GM19025 (cell line): ENCODE measurements around the gene ROBO1.
"Not testable (repeated sequence)": the region's sequence is repeated elsewhere in the genome, so short reads cannot be mapped to it uniquely, and the experiment has no call there.

Source experiments
- ATAC-seq: cut with Tn5 transposase; IDR thresholded peaks from one replicate; pipeline ENCODE4 v1.9.1; 2021; ENCODE audit warnings: mild to moderate bottlenecking, low read depth, moderate library complexity; ENCODE audit not compliant: unreplicated experiment

Gene ROBO1

DNA sequence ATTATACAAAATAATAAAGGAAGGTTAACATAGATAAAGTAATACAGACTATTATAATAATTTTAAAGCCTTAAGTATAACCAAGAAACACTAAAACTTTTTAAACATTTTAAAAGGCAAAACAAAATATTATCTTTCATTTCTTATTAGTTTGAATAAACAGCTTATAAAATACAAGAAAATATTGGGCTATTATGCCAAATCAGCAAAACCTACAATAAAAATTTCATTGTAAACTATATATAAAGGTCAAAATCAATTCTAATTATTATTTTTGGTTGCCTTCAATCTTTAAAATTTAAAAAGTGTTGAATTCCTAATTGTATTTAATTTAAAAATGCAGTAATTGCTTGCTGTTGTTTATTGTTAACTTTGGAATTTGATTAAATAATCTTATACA is 430.0 kb downstream of the ROBO1 start:
- ATAC-seq: no peak

DNA sequence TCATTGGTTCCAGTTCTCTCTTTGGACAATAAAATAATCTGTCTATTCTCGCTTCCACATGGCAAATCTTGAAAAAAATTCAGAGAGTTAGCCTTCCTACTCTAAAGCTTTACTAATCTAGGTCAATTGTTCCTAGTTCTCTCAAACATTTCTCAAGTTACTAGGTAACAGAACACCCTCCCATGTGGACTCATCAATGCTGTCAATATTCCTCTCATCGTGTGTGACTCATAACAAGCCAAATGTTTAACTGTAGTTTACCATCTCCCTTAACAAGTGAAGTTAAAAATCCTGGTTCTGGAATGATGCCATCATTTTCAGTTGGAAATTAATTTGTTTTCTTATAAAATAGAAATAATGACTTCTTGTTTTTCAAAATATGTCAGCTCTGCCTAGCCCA is 438.6 kb downstream of the ROBO1 start:
- ATAC-seq: no peak

DNA sequence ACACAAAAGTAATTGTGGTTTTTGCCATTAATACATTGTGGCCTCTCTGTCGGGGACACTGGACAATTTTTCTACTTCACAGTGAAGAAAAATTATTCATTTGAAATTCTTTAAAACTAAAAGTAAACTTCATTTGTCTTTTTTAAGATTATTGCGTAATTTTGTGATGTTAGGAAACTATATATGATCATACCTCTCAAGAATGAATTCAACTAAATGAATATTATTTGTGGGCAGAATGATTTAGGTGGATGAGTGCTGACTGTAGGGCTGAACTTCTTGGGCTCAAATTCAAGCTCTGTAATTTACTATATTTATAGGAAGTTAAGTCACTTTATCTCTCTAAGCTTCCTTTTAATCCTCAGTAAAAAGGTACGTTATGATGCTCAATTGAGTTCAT is 441.2 kb downstream of the ROBO1 start:
- no peak for ATAC-seq

DNA sequence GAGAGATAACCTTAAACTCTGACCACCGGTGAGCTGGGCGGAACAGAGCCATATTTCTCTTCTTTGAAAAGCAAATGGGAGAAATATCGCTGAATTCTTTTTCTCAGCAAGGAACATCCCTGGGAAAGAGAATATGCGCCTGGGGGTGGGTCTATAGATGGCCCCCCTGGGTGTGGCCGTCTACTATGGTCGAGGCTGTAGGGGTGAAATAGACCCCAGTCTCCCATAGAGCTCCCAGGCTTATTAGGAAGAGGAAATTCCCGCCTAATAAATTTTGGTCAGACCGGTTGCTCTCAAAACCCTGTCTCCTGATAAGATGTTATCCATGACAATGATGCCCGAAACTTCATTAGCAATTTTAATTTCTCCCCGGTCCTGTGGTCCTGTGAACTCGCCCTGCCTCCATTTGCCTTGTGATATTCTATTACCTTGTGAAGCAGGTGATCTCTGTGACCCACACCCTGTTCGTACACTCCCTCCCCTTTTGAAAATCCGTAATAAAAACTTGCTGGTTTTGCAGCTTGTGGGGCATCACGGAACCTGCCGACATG is 441.9 kb downstream of the ROBO1 start:
- not testable (repeated sequence) for ATAC-seq

GRCh38 chr3:79317551-79318518 is 450.0 kb downstream of the ROBO1 start:
- no peak for ATAC-seq

DNA sequence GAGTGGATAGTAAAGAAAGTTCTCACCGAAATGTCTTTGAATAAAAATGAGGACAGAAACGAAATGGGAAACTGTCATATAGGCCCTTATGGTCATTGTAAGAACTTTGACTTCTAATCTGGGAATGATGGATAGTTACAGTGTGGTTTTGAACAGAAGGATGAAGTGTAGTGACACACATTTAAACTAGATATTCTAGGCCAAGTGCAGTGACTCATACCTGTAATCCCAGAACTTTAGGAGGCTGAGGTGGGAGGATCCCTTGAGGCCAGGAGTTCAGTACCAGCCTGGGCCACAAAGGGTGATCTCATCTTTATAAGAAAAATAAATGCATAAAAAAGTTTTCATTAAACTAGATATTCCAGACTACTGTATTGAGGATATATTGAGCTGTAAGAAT is 452.8 kb downstream of the ROBO1 start:
- no peak for ATAC-seq

DNA sequence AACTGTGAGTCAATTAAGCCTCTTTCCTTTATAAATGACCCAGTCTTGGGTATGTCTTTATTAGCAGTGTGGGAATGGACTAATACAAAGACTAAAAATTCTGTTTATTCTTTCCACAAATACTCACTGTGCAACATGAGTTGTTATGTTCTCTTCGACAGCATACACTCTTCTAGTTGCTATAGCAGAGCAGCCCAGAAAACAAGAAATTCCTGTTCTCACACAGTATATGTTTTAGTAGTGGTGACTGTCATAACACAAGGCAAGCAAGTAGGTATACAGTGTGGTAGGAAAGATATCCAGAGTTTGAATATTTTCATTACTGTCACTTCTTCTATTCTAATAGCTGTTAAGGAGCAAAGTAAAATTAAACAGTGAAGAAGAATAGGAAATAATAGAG is 453.3 kb downstream of the ROBO1 start:
- ATAC-seq: no peak

DNA sequence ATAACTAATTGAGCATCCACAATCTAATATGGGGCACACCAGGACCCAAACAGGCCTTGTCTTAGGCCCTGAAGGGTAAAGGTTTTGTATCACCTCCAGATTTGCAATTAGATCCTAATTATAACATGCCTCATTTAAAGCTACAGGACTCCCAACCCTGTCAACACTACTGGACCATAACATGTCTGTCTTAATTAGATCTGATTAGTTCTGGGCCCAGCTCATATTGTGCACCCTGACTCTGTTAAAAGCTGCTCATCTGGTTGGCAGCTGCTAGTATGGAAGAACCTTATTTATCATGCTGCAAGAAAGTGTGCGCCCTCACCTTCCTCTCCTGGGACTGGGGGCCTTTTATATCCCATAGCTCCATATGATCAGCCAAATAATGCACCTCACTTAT is 457.8 kb downstream of the ROBO1 start:
- no peak for ATAC-seq

- ATAC-seq: no peak
Measured at GRCh38 chr3:79306934-79307570, 460.7 kb downstream of the ROBO1 start.

DNA sequence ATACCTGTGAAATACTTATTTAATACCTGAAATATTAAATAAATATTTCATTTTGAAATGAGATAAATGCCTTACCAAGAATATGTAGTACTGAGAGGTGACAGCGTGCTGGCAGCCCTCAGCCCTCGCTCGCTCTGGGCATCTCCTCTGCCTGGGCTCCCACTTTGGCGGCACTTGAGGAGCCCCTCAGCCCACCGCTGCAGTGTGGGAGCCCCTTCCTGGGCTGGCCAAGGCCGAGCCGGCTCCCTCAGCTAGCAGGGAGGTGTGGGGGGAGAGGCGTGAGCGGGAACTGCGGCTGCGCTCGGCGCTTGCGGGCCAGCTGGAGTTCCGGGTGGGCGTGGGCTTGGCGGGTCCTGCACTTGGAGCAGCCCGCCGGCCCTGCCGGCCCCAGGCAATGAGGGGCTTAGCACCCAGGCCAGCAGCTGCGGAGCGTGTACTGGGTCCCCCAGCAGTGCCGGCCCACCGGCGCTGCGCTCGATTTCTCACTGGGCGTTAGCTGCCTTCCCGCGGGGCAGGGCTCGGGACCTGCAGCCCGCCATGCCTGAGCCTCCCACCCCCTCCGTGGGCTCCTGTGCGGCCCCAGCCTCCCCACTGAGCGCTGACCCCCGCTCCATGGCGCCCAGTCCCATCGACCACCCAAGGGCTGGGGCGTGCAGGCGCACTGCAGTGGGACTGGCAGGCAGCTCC is 467.7 kb downstream of the ROBO1 start:
- ATAC-seq: not testable (repeated sequence)

DNA sequence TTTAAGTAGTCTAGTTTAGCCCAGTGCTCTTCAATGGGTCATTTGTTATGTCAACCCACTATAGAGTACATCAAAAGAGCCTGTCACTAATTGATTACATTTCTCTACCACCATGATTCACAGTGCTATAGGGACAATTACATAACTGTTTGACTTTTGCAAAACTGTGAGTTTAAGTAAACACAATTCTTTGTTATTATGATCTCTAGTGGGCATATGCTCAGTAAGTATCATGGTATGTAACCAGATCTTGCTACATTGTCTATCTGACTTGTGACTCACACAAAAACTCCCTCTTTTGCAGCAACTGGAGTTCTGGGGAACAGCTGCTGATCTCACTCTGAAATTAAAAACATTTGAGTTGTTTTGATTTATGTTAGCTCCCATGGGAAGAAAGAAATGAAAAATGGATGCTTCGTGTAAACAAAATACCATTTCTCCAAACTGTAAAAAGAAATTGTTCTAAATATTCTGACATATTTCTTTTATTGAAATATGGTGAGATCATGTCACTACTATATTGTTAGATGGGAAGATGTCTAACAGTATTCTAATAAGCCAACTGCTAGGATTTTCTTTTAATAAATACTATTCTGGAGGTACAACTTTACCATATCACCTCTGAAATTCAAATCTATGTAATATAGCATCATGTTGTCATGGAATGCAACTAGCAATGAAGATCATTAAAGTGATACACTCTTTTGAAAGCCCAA is 470.4 kb downstream of the ROBO1 start:
- ATAC-seq: no peak

DNA sequence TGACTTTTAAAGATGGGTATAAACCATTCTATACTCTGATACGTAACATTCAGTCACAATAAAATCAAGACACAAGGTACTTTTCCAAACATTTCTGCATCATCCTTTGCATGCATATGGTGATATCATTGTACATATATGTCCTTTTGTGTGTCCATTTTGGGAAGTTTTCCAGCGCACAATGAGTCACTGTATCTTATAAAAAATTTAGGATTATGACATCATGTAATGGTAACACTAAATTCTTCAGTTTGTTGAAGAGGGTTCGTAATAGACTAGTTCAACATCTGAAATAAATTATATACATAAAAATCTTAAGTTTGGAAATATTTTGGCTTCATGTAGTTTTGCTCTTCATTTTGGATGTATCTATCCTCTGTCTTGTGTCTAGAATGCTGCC is 480.9 kb downstream of the ROBO1 start:
- no peak for ATAC-seq

DNA sequence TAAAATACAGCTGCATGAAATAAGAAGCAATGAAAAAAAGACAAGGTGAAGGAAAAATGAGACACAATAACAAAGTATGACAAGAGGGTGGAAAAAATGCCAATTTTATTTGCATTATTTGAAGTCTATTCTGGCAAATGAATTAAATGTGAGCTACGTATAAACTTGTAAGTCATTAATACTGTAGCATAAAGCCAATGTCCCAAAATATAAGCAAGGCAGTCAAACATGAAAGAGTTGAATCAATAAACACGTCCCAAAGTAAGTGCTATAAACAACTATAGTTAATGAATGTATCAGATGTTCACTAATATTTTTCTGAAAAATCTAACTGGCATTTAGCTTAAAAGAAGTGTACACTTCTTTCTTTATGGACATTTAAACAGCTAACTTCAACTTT is 481.9 kb downstream of the ROBO1 start:
- ATAC-seq: no peak

DNA sequence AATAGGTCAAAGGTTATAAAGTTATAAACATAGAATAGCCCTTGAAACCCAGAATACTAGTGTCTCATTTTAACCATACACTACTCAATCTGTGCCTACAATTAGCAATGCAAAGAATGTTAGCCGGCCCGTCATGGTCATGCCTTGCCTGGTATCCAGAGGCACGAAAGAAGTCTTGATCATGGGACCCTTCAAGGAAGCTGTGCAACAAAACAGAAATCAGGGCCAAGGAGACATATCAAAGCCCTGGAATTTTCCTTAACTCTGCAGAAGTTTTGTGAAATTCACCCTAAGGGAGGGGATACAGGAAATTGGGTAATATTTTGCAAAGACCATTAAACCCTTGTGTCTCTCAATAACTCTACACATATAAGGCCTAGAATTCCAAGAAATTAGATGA is 482.4 kb downstream of the ROBO1 start:
- no peak for ATAC-seq

GRCh38 chr3:79284781-79285180 is 483.0 kb downstream of the ROBO1 start:
- no peak for ATAC-seq

DNA sequence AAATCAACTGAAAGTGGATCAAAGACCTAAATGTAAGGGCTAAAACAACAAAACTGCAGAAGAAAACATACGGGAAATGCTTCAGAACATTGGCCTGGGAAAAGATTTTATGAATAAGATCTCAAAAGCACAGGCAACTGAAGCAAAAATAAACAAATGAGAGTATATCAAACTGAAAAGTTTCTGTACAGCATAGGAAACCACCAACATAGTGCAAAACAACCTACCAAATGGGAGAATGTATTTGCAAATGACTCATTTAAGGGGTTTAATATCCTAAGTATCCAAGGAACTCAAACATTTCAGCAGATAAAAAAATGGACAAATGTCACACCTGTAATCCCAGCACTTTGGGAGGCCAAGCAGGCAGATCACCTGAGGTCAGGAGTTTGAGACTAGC is 489.1 kb downstream of the ROBO1 start:
- no peak for ATAC-seq

DNA sequence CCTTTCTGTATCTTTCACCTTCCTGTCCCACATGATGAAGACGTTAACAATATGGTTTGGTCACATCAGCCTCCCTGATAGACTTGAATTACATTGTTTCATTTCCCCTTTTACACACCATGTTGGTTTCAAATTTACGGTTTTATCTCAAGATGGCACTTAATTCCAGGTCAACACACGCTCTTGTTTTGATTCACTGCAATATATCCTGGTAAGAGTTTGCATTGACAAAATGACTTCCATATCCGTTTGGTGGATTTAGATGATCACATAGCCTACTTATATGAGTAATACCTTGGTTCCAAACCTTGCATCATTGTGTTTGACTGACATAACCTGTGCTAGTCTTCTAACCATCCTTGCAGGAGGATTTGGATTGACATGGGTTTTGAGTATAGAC is 499.4 kb downstream of the ROBO1 start:
- no peak for ATAC-seq

DNA sequence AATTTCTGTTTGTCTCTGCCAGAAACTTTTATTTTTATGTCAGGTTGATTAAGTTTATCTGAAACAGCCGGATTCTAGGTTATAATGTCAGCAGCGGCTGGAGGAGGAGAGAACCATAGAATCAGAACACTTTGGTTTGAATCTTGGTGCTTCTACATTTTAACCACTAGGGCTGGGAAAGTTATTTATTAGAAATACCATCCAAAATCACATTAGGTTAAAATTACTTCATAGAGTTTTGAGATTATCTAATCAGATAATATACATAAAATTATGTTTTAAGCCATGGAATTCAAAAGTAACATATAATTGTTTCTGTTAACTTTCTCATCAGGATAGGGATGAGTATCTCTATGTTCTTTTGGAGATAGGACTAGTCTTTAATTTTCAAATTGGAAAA is 502.9 kb downstream of the ROBO1 start:
- ATAC-seq: no peak

DNA sequence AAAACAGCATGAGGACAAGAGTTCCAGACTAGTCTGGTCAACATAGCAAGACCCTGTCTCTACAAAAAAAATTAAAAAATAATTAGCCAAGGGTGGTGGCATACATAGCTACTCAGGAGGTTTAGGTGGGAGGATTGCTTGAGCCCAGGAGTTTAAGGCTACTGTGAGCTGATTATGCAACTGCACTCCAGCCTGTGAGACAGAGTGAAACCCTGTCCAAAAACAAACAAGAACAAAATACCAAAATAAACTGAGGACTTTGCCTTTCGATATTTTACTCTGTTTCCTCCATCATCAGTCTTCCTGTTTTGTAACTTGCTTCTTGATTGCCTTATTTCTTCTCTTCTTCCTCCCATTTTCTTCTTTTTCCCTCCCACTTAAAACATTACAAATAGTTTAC is 504.4 kb downstream of the ROBO1 start:
- ATAC-seq: no peak

- ATAC-seq: no peak
Measured at GRCh38 chr3:79258479-79258878, 509.3 kb downstream of the ROBO1 start.
